Measurements from ENCODE around the gene KIF1B. TPM values are rescaled to one million over a fixed set of nuclear protein-coding genes. Genes with fewer than 3 reads are reported as not detected.
"Not testable (repeated sequence)": the region's sequence is repeated elsewhere in the genome, so short reads cannot be mapped to it uniquely, and the experiment has no call there.

KIF1B gene
- total RNA-seq, 4 donors from 2014 or later = 53.0 to 78.2 (median 64.8) TPM

DNA sequence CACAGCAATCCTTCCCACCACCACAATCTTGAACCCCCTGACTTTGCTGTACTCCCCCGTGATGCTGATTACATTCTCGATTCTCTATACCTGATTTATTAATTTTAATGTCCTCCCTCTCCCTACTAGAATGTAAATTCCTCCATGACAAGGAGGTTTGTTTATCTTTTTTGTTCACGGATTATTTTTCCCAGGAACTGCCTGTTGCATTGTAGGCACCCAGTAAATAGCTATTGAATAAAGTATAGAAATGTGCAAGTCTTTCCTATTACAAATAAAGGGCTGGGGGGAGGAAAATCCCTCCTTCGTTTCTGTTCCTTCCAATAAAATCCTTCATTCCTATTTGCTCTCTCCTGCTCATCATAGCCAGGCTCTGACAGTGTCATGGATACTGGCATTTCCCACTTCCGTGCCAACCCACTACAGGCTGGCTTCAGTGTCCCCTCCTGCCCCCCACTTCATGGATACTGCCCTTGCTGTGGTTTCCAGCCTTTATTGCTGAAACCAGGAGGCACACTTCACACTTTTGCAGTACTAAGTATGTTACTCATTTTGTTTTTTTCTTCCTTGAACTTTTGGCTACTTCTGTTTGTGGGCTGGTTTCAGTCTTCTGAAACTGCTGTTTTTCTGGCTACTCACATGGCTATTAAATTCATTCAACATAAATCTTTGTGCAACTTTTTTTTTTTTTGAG, 7.5 kb downstream of the KIF1B start:
- intact Hi-C loops (cut with DNase I) = loop anchor here (10.0 kb wide), 1 partner anchor 67 kb away; no protein-coding TSS in a partner anchor
- peaks cover 69 to 98% (median 92%) of the 10 kb centered on the region in 4 donors for H3K4me1 ChIP-seq
- no peaks in the 10 kb centered on the region for H3K27me3 ChIP-seq
- peak overlapping the region; percentile 50 to 62 (median 54) for H3K27ac ChIP-seq (replicated peaks in 1 of 4)
- H3K36me3 ChIP-seq = no peaks in the 10 kb centered on the region
- no peak for TF ChIP-seq POLR2AphosphoS5 (IDR thresholded peaks at IDR 0.05)
- no peak for TF ChIP-seq EP300 (IDR thresholded peaks at IDR 0.05)
- TF ChIP-seq CTCF (IDR thresholded peaks at IDR 0.05) = no peak
- TF ChIP-seq POLR2A (IDR thresholded peaks at IDR 0.05; ENCODE audit: low read depth) = no peak
- H3K9me3 ChIP-seq = no peaks in the 10 kb centered on the region
- WGBS = 24% methylated on average over 5 of the region's 5 CpGs
- H3K4me3 ChIP-seq = peak overlapping the region in 1 of 4 donors; percentile 15
- DNase-seq (ENCODE audit: extremely low spot score) = no peak

DNA sequence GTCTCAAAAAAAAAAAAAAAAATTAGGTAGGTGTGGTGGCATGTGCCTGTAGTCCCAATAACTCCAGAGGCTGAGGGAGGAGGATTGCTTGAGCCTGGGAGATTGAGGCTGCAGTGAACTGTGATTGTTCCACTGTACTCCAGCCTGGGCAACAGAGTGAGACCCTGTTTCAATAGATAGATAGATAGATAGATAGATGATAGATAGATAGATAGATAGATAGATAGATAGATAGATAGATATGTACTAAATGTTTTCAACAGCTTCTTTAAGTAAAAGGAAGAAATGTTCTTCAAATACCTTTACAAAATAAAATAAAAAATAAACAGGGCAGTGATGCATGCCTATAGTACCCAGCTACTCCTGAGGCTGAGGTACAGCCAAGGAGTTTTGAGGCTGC, 9.8 kb downstream of the KIF1B start:
- no peak for DNase-seq (ENCODE audit: extremely low spot score)
- TF ChIP-seq POLR2A (IDR thresholded peaks at IDR 0.05; ENCODE audit: low read depth) = no peak
- no peak for TF ChIP-seq CTCF (IDR thresholded peaks at IDR 0.05)
- no peak for TF ChIP-seq POLR2AphosphoS5 (IDR thresholded peaks at IDR 0.05)
- no peak for TF ChIP-seq EP300 (IDR thresholded peaks at IDR 0.05)
- H3K27ac ChIP-seq (replicated peaks in 1 of 4) = no peak overlapping the region
- H3K36me3 ChIP-seq = no peaks in the 10 kb centered on the region
- H3K4me1 ChIP-seq = peaks cover 63 to 98% (median 92%) of the 10 kb centered on the region in 4 donors
- H3K27me3 ChIP-seq = no peaks in the 10 kb centered on the region
- H3K4me3 ChIP-seq = no peak overlapping the region
- intact Hi-C loops (cut with DNase I) = no loop called here
- H3K9me3 ChIP-seq = no peaks in the 10 kb centered on the region

- H3K4me1 ChIP-seq = peaks cover 63 to 98% (median 92%) of the 10 kb centered on the region in 4 donors
- DNase-seq (ENCODE audit: extremely low spot score); H3K27ac ChIP-seq (replicated peaks in 1 of 4); H3K36me3 ChIP-seq; intact Hi-C loops (cut with DNase I); H3K9me3 ChIP-seq; H3K4me3 ChIP-seq; H3K27me3 ChIP-seq: not testable (repeated sequence)
- 82% methylated on average over 6 of the region's 6 CpGs for WGBS
Measured at GRCh38 chr1:10220657-10221056, 10.3 kb downstream of the KIF1B start.

GRCh38 chr1:10225573-10225972, 15.2 kb downstream of the KIF1B start:
- peaks cover 39 to 87% (median 72%) of the 10 kb centered on the region in 4 donors for H3K4me1 ChIP-seq

GRCh38 chr1:10228528-10228927, 18.2 kb downstream of the KIF1B start:
- 80% methylated on average over 2 of the region's 2 CpGs for WGBS
- intact Hi-C loops (cut with DNase I) = no loop called here
- peaks cover 0 to 6% (median 0%) of the 10 kb centered on the region in 4 donors for H3K36me3 ChIP-seq
- H3K9me3 ChIP-seq = no peaks in the 10 kb centered on the region
- no peak overlapping the region for H3K4me3 ChIP-seq
- TF ChIP-seq EP300 (IDR thresholded peaks at IDR 0.05) (no peak), CTCF (IDR thresholded peaks at IDR 0.05) (no peak), POLR2A (IDR thresholded peaks at IDR 0.05; ENCODE audit: low read depth) (no peak), POLR2AphosphoS5 (IDR thresholded peaks at IDR 0.05) (no peak)
- H3K4me1 ChIP-seq = peaks cover 41 to 82% (median 66%) of the 10 kb centered on the region in 4 donors
- H3K27ac ChIP-seq (replicated peaks in 1 of 4) = no peak overlapping the region
- no peaks in the 10 kb centered on the region for H3K27me3 ChIP-seq
- no peak for DNase-seq (ENCODE audit: extremely low spot score)

More at GRCh38 chr1:10225573-10225972, 15.2 kb downstream of the KIF1B start:
- intact Hi-C loops (cut with DNase I) = no loop called here
- Histone ChIP-seq H3K36me3 (no peaks in the 10 kb centered on the region), H3K4me3 (no peak overlapping the region), H3K27ac (replicated peaks in 1 of 4) (no peak overlapping the region), H3K9me3 (no peaks in the 10 kb centered on the region), H3K27me3 (no peaks in the 10 kb centered on the region)
- WGBS = 52% methylated on average over 1 of the region's 1 CpG
- TF ChIP-seq EP300 (IDR thresholded peaks at IDR 0.05) (no peak), CTCF (IDR thresholded peaks at IDR 0.05) (no peak), POLR2AphosphoS5 (IDR thresholded peaks at IDR 0.05) (no peak), POLR2A (IDR thresholded peaks at IDR 0.05; ENCODE audit: low read depth) (no peak)
- DNase-seq (ENCODE audit: extremely low spot score) = no peak
